Upper lobe of left lung (tissue), 4 donors: ENCODE data around the gene IQCN.

Source experiments
- CTCF ChIP-seq, 6 experiments: fragments of 450-650 bp in 4 of 6; fragments of 200-600 bp in 2 of 6; sonication (generic) in 2 of 6; IDR thresholded peaks; one replicate each; pipeline ENCODE4 v1.5.1; 2016 to 2019; ENCODE audit warnings: antibody characterized with exemption in 6 of 6
- POLR2A ChIP-seq, 4 donors: fragments of 450-650 bp; IDR thresholded peaks; one replicate each; pipeline ENCODE4 v1.5.1; 2016 to 2017; ENCODE audit warnings: antibody characterized with exemption in 4 of 4, mild to moderate bottlenecking in 2 of 4

- TF ChIP-seq CTCF (IDR thresholded peaks at IDR 0.05) (no peak), POLR2A (IDR thresholded peaks at IDR 0.05) (peak in 1 of 4 donors; percentile 15)
Observed at GRCh38 chr19:18319591-18320135, 45.4 kb upstream of the IQCN start.
